ENCODE results near the gene APLP2.
"Not testable (repeated sequence)": the region's sequence is repeated elsewhere in the genome, so short reads cannot be mapped to it uniquely, and the experiment has no call there.

Gene APLP2

GRCh38 chr11:130069659-130070108, at the start of gene APLP2:
APLP2 (plus strand) TSS chr11:130069894; CDS start chr11:130069978, 84 bp downstream.
- in situ Hi-C loops (cut with HindIII; ENCODE audit: low pct_unique_long_range_greater_than_20kb, low sequenced_read_pairs), result no loop called here
- no peak for TF ChIP-seq JUND (IDR thresholded peaks at IDR 0.05; ENCODE audit: low read depth)
- peak; percentile 100 for DNase-seq (ENCODE audit: low read depth in 1 of 2, low spot score in 1 of 2)

- in situ Hi-C loops (cut with HindIII; ENCODE audit: low pct_unique_long_range_greater_than_20kb, low sequenced_read_pairs), result no loop called here
- no peak for DNase-seq (ENCODE audit: low read depth in 1 of 2, low spot score in 1 of 2)
- no peak for TF ChIP-seq JUND (IDR thresholded peaks at IDR 0.05; ENCODE audit: low read depth)
These were observed 49.4 kb upstream of the APLP2 start for GRCh38 chr11:130020323-130020722.

DNA sequence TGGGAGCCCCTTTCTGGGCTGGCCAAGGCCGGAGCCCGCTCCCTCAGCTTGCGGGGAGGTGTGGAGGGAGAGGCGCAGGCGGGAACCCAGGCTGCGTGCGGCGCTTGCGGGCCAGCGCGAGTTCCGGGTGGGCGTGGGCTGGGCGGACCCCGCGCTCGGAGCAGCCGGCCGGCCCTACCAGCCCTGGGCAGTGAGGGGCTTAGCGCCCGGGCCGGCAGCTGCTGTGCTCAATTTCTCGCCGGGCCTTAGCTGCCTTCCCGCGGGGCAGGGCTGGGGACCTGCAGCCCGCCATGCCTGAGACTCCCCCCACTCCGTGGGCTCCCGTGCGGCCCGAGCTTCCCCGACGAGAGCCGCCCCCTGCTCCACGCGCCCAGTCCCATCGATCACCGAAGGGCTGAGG, 48.1 kb upstream of the APLP2 start:
- DNase-seq (ENCODE audit: low read depth in 1 of 2, low spot score in 1 of 2); in situ Hi-C loops (cut with HindIII; ENCODE audit: low pct_unique_long_range_greater_than_20kb, low sequenced_read_pairs): not testable (repeated sequence)

GRCh38 chr11:130022799-130023198, 46.9 kb upstream of the APLP2 start:
- in situ Hi-C loops (cut with HindIII; ENCODE audit: low pct_unique_long_range_greater_than_20kb, low sequenced_read_pairs), result no loop called here

DNA sequence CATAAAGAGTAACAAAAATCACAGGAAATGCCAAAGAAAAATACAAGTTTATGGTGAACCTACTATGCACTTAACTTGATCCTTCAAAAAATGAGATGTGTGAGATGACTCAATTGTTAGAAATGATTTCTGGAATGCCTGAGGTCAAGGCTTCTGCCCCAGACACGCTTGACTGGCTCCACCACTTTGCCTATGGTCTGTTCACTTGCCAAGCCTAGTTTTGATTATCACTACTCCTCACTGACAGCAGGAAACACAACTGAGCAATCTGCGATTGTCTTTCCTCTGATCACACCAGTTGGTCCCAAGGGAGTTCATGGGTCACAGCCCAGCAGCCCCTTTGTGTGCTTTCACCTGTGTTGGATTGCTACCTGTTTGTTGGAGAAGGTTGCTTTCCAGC, 46.5 kb upstream of the APLP2 start:
- DNase-seq (ENCODE audit: low read depth in 1 of 2, low spot score in 1 of 2), result peak in 1 of 2 experiments; percentile 77
- in situ Hi-C loops (cut with HindIII; ENCODE audit: low pct_unique_long_range_greater_than_20kb, low sequenced_read_pairs), result no loop called here
- TF ChIP-seq JUND (IDR thresholded peaks at IDR 0.05; ENCODE audit: low read depth), result no peak

More at GRCh38 chr11:130022799-130023198, 46.9 kb upstream of the APLP2 start:
- peak in 1 of 2 experiments; percentile 25 for DNase-seq (ENCODE audit: low read depth in 1 of 2, low spot score in 1 of 2)
- no peak for TF ChIP-seq JUND (IDR thresholded peaks at IDR 0.05; ENCODE audit: low read depth)

DNA sequence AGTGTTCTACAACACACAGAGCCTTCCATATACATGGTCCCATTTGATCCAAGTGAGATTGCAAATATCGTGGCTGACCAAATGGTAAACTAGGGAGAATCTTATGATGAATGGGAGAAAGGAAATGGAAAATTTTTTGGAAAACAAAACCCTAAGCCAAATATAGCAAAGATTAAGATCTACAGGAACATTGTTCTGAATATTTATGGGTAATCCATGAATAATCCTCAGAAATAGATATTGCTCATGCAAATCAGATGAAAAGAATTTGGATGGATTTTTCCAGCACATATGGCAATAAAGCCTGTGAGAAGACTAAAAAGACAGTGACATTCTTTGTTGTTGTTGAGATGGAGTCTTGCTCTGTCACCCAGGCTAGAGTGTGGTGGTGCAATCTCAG, 45.3 kb upstream of the APLP2 start:
- in situ Hi-C loops (cut with HindIII; ENCODE audit: low pct_unique_long_range_greater_than_20kb, low sequenced_read_pairs), result no loop called here
- DNase-seq (ENCODE audit: low read depth in 1 of 2, low spot score in 1 of 2), result no peak
- no peak for TF ChIP-seq JUND (IDR thresholded peaks at IDR 0.05; ENCODE audit: low read depth)

- in situ Hi-C loops (cut with HindIII; ENCODE audit: low pct_unique_long_range_greater_than_20kb, low sequenced_read_pairs), result no loop called here
- TF ChIP-seq JUND (IDR thresholded peaks at IDR 0.05; ENCODE audit: low read depth), result no peak
- peak in 1 of 2 experiments; percentile 24 for DNase-seq (ENCODE audit: low read depth in 1 of 2, low spot score in 1 of 2)
These were observed 44.3 kb upstream of the APLP2 start for GRCh38 chr11:130025371-130025770.

DNA sequence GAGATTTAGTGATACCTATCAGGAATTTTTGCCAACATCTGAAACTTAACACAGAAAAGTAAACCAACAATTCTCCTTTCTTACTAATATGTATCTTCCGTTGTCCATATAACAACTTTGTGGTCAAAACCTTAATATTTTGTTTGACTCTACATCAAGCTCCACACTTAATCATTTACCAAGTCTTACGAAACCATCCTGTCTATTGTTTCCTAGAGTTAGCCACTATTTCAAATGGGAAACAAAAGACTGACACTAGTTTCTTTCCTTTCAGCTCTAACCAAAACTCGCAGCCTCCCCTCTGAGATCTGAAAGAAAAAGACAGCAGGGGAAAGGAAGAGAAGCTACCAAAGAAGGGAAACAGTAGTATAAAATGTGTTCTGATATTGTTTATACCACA, 40.6 kb upstream of the APLP2 start:
- no peak for TF ChIP-seq JUND (IDR thresholded peaks at IDR 0.05; ENCODE audit: low read depth)
- in situ Hi-C loops (cut with HindIII; ENCODE audit: low pct_unique_long_range_greater_than_20kb, low sequenced_read_pairs), result no loop called here
- no peak for DNase-seq (ENCODE audit: low read depth in 1 of 2, low spot score in 1 of 2)

GRCh38 chr11:130031056-130031455, 38.6 kb upstream of the APLP2 start:
- no peak for TF ChIP-seq JUND (IDR thresholded peaks at IDR 0.05; ENCODE audit: low read depth)
- in situ Hi-C loops (cut with HindIII; ENCODE audit: low pct_unique_long_range_greater_than_20kb, low sequenced_read_pairs), result no loop called here
- no peak for DNase-seq (ENCODE audit: low read depth in 1 of 2, low spot score in 1 of 2)

DNA sequence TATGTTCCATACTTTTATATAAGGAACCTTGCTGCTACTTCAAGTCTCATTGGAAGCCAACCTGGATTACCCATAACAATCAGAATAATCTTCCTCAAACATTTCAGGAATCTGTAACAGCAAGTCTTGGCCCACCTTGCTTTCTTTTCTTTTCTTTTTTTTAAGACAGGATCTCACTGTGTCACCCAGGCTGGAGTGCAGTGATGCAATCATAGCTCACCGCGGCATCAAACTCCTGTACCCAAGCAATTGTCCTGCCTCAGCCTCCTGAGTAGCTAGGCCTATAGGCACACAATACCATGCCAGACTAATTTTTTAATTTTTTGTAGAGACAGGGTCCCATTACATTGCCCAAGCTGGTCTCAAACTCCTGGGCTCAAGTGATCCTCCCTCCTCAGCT, 37.7 kb upstream of the APLP2 start:
- DNase-seq (ENCODE audit: low read depth in 1 of 2, low spot score in 1 of 2), result no peak
- no peak for TF ChIP-seq JUND (IDR thresholded peaks at IDR 0.05; ENCODE audit: low read depth)
- in situ Hi-C loops (cut with HindIII; ENCODE audit: low pct_unique_long_range_greater_than_20kb, low sequenced_read_pairs), result no loop called here

- no peak for DNase-seq (ENCODE audit: low read depth in 1 of 2, low spot score in 1 of 2)
- no peak for TF ChIP-seq JUND (IDR thresholded peaks at IDR 0.05; ENCODE audit: low read depth)
- in situ Hi-C loops (cut with HindIII; ENCODE audit: low pct_unique_long_range_greater_than_20kb, low sequenced_read_pairs), result no loop called here
These were observed 36.8 kb upstream of the APLP2 start for GRCh38 chr11:130032931-130033330.

DNA sequence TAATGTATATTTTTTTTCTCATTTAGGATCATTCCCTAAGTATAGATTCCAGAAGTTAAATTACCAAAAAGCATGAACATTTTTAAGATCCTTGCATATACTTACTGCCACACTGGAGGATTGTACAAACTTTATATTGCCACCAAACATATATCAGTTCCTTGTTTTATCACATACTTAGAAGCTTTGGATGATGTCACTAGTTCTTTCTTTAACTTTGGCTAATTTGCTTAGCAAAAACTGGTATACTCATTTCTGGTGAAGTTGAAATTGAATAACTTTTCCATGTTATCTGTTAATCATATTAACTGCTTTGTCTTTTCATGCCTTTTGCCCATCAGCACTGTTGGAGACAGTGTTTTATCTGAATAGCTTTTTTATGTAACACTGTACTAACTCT, 35.5 kb upstream of the APLP2 start:
- DNase-seq (ENCODE audit: low read depth in 1 of 2, low spot score in 1 of 2), result no peak
- no peak for TF ChIP-seq JUND (IDR thresholded peaks at IDR 0.05; ENCODE audit: low read depth)
- in situ Hi-C loops (cut with HindIII; ENCODE audit: low pct_unique_long_range_greater_than_20kb, low sequenced_read_pairs), result no loop called here

DNA sequence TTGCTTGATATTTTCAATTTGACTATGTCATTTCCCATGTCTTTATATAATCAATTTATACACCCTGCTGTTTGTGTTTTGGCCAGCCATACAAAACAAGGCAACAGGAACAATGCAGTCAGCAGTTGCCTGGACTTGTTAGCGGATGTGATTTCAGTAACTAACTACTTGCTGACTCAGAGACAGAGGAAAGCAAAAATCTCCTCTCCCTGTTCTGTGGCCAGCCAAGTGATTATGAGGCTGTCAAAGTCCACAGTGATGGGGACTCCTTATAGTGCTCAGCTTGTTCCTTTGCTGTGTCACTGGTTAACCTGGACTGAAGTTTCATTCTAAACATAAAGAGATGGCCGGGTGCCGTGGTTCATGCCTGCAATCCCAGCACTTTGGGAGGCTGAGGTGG, 32.6 kb upstream of the APLP2 start:
- TF ChIP-seq JUND (IDR thresholded peaks at IDR 0.05; ENCODE audit: low read depth), result no peak
- no peak for DNase-seq (ENCODE audit: low read depth in 1 of 2, low spot score in 1 of 2)
- in situ Hi-C loops (cut with HindIII; ENCODE audit: low pct_unique_long_range_greater_than_20kb, low sequenced_read_pairs), result no loop called here

DNA sequence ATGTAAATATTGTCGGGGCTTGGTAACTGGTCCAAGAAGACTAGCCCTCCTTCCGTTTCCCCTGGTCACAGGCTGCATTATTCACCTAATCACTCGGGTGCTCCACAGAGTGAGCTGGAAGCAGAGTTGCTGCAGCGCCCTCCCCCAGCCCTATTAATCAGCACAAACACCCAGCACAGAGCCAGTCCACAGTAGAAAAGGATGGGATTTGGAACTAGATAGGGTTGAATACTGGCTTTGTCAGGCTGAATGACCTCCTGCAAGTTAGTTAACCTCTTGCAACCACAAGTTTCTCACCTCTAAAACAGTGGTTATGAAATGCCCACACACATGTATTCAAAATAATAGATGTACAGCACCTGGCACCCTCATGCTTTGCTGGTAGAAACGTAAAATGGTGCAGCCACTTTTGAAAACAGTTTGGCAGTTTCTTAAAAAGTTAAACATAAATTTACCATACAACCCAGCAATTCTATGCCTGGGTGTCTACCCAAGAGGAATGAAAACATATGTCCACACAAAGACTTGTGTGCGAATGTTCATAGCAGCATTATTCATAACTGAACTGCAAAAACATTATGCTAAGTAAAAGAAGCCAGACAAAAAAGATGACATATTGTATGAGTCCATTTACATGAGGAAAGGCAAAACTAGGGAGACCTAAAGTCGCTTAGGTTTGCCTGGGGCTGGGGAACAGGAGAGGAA, 31.7 kb upstream of the APLP2 start:
- no peak for DNase-seq (ENCODE audit: low read depth in 1 of 2, low spot score in 1 of 2)
- in situ Hi-C loops (cut with HindIII; ENCODE audit: low pct_unique_long_range_greater_than_20kb, low sequenced_read_pairs), result no loop called here
- no peak for TF ChIP-seq JUND (IDR thresholded peaks at IDR 0.05; ENCODE audit: low read depth)

All from T47D (cell line).